CD4-positive, CD25-positive, alpha-beta regulatory T cell (primary cell): ENCODE results near the gene THSD7A. TPM values are rescaled to one million over a fixed set of nuclear protein-coding genes. Genes with fewer than 3 reads are reported as not detected.

Experiments used
- ATAC-seq, 2 donors: fragments of 150-1000 bp; cut with Tn5 transposase; one replicate each; pipeline ENCODE4 v1.10.0; 2021; ENCODE audit warnings: low read depth in 2 of 2, moderate number of reproducible peaks in 2 of 2, moderate library complexity in 1 of 2
- DNase-seq, 3 donors: peaks; one replicate each; pipeline versions ENCODE4 v3.0.0 to v3.0.0-alpha.2; 2012 to 2022; ENCODE audit warnings: mixed read lengths in 1 of 3
- H3K27ac ChIP-seq: one replicate; pipeline ENCODE4 v1.7.0; 2013; ENCODE audit warnings: mild to moderate bottlenecking, low read length; ENCODE audit not compliant: insufficient read depth, poor library complexity, severe bottlenecking
- H3K27me3 ChIP-seq: one replicate; pipeline ENCODE4 v1.7.0; 2013; ENCODE audit warnings: low read length; ENCODE audit not compliant: control insufficient read depth, insufficient read depth
- H3K36me3 ChIP-seq: one replicate; pipeline ENCODE4 v1.7.0; 2013; ENCODE audit warnings: mild to moderate bottlenecking, low read length, moderate library complexity; ENCODE audit not compliant: control insufficient read depth, insufficient read depth
- H3K4me1 ChIP-seq: 2 replicates; pipeline ENCODE4 v1.7.0; 2013; ENCODE audit warnings: mild to moderate bottlenecking, low read length; ENCODE audit not compliant: insufficient read depth, control insufficient read depth, poor library complexity, severe bottlenecking
- H3K4me3 ChIP-seq: one replicate; pipeline ENCODE4 v1.7.0; 2013; ENCODE audit warnings: low read depth, mild to moderate bottlenecking, low read length, moderate library complexity
- H3K9me3 ChIP-seq, 2 experiments: 1 replicate in 1 of 2; 2 replicates in 1 of 2; pipeline ENCODE4 v1.7.0; 2013; ENCODE audit warnings: low read length in 2 of 2, mild to moderate bottlenecking in 1 of 2, moderate library complexity in 1 of 2; ENCODE audit not compliant: control insufficient read depth in 2 of 2
- H3K27ac Mint-ChIP-seq, 3 donors: one replicate each; pipeline ENCODE4 v1.8.0; 2020 to 2022; ENCODE audit warnings: mild to moderate bottlenecking in 3 of 3, mixed read lengths in 3 of 3, moderate library complexity in 2 of 3
- H3K27me3 Mint-ChIP-seq: one replicate; pipeline ENCODE4 v1.8.0; 2022; ENCODE audit warnings: mild to moderate bottlenecking, mixed read lengths
- H3K36me3 Mint-ChIP-seq: one replicate; pipeline ENCODE4 v1.8.0; 2020; ENCODE audit warnings: mixed read lengths
- H3K4me1 Mint-ChIP-seq, 4 donors: one replicate each; pipeline ENCODE4 v1.8.0; 2020 to 2022; ENCODE audit warnings: mixed read lengths in 4 of 4, mild to moderate bottlenecking in 1 of 4
- H3K4me3 Mint-ChIP-seq, 4 donors: one replicate each; pipeline ENCODE4 v1.8.0; 2020 to 2022; ENCODE audit warnings: mild to moderate bottlenecking in 4 of 4, mixed read lengths in 4 of 4, moderate library complexity in 3 of 4
- H3K9me3 Mint-ChIP-seq, 7 donors: one replicate each; pipeline ENCODE4 v1.8.0; 2020 to 2022; ENCODE audit warnings: mixed read lengths in 7 of 7, mild to moderate bottlenecking in 3 of 7, moderate library complexity in 2 of 7
- polyA plus RNA-seq, 4 donors: library from polyadenylated mRNA; unstranded; fragments of 300-500 nt; fragmentation: Illumina TruSeq; gene quantifications; one replicate each; pipeline ENCODE4 v1.2.3, GENCODE V29; 2021
- total RNA-seq: library from RNA; stranded (reverse); gene quantifications from one replicate; pipeline ENCODE4 v1.2.3, GENCODE V29; 2022

The THSD7A gene
- total and polyA plus RNA-seq, 5 donors from 2014 or later: 0.02 TPM; not detected in 4

GRCh38 chr7:11665357-11665756 is 166.6 kb downstream of the THSD7A start:
- Histone ChIP-seq H3K27ac (no peak overlapping the region), H3K27me3 (no peaks in the 10 kb centered on the region), H3K4me3 (no peak overlapping the region), H3K4me1 (no peaks in the 10 kb centered on the region), H3K36me3 (no peaks in the 10 kb centered on the region), H3K9me3 (no peaks in the 10 kb centered on the region)
- Mint-ChIP-seq H3K27me3 (no peaks in the 10 kb centered on the region), H3K9me3 (peaks cover 0 to 5% (median 0%) of the 10 kb centered on the region in 7 donors), H3K4me1 (no peaks in the 10 kb centered on the region), H3K4me3 (no peak overlapping the region), H3K36me3 (no peaks in the 10 kb centered on the region), H3K27ac (no peak overlapping the region)
- DNase-seq (no peak), ATAC-seq (no peak)

DNA sequence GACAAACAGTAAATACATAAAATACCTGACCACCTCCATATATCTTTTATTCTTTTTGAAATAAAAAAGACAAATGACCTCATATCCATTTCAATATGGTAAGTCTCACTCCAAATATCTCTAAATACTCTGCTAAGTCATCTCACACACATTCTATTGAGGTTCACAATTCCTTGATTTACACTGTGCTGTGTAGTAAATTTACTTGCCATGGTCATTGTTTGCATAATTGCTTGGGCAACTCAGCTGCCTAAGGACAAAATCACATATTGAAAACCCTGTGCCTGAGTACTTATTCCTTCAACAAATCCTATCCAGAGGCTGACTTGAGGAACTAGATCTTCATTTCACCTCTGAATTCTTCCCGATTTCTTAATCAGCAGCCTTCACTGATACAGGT is 176.4 kb downstream of the THSD7A start:
- Histone ChIP-seq H3K36me3 (no peaks in the 10 kb centered on the region), H3K4me3 (no peak overlapping the region), H3K27me3 (no peaks in the 10 kb centered on the region), H3K4me1 (no peaks in the 10 kb centered on the region), H3K9me3 (no peaks in the 10 kb centered on the region), H3K27ac (no peak overlapping the region)
- no peaks in the 10 kb centered on the region for H3K4me1 Mint-ChIP-seq
- no peak overlapping the region for H3K4me3 Mint-ChIP-seq
- no peaks in the 10 kb centered on the region for H3K36me3 Mint-ChIP-seq
- no peaks in the 10 kb centered on the region for H3K27me3 Mint-ChIP-seq
- DNase-seq (no peak), ATAC-seq (no peak)
- H3K27ac Mint-ChIP-seq: no peak overlapping the region
- H3K9me3 Mint-ChIP-seq: peaks cover 0 to 5% (median 2%) of the 10 kb centered on the region in 7 donors

GRCh38 chr7:11655163-11655562 is 176.8 kb downstream of the THSD7A start:
- ATAC-seq (no peak), DNase-seq (no peak)
- no peaks in the 10 kb centered on the region for H3K9me3 ChIP-seq
- Mint-ChIP-seq H3K4me3 (no peak overlapping the region), H3K27me3 (no peaks in the 10 kb centered on the region), H3K36me3 (no peaks in the 10 kb centered on the region), H3K9me3 (peaks cover 0 to 5% (median 2%) of the 10 kb centered on the region in 7 donors), H3K27ac (no peak overlapping the region), H3K4me1 (no peaks in the 10 kb centered on the region)
- no peaks in the 10 kb centered on the region for H3K36me3 ChIP-seq
- H3K27me3 ChIP-seq: no peaks in the 10 kb centered on the region
- H3K4me3 ChIP-seq: no peak overlapping the region
- H3K27ac ChIP-seq: no peak overlapping the region
- no peaks in the 10 kb centered on the region for H3K4me1 ChIP-seq

- H3K27me3 Mint-ChIP-seq: no peaks in the 10 kb centered on the region
- peaks cover 0 to 5% (median 2%) of the 10 kb centered on the region in 7 donors for H3K9me3 Mint-ChIP-seq
- H3K4me1 Mint-ChIP-seq: no peaks in the 10 kb centered on the region
- H3K27ac Mint-ChIP-seq: no peak overlapping the region
- H3K4me3 ChIP-seq: no peak overlapping the region
- ATAC-seq: no peak
- H3K36me3 ChIP-seq: no peaks in the 10 kb centered on the region
- no peaks in the 10 kb centered on the region for H3K9me3 ChIP-seq
- H3K27me3 ChIP-seq: no peaks in the 10 kb centered on the region
- H3K4me3 Mint-ChIP-seq: no peak overlapping the region
- H3K4me1 ChIP-seq: no peaks in the 10 kb centered on the region
- H3K27ac ChIP-seq: no peak overlapping the region
- DNase-seq: no peak
- no peaks in the 10 kb centered on the region for H3K36me3 Mint-ChIP-seq
These were observed 181.5 kb downstream of the THSD7A start for GRCh38 chr7:11650500-11650899.

GRCh38 chr7:11650030-11650429 is 182.0 kb downstream of the THSD7A start:
- DNase-seq (no peak), ATAC-seq (no peak)
- no peak overlapping the region for H3K4me3 Mint-ChIP-seq
- H3K36me3 Mint-ChIP-seq: no peaks in the 10 kb centered on the region
- H3K4me1 ChIP-seq: no peaks in the 10 kb centered on the region
- peaks cover 0 to 5% (median 0%) of the 10 kb centered on the region in 7 donors for H3K9me3 Mint-ChIP-seq
- H3K9me3 ChIP-seq: no peaks in the 10 kb centered on the region
- no peak overlapping the region for H3K4me3 ChIP-seq
- H3K27ac Mint-ChIP-seq: no peak overlapping the region
- no peaks in the 10 kb centered on the region for H3K36me3 ChIP-seq
- H3K27ac ChIP-seq: no peak overlapping the region
- no peaks in the 10 kb centered on the region for H3K4me1 Mint-ChIP-seq
- H3K27me3 Mint-ChIP-seq: no peaks in the 10 kb centered on the region
- H3K27me3 ChIP-seq: no peaks in the 10 kb centered on the region

GRCh38 chr7:11648980-11649379 is 183.0 kb downstream of the THSD7A start:
- no peak for DNase-seq
- H3K4me1 ChIP-seq: no peaks in the 10 kb centered on the region
- Mint-ChIP-seq H3K36me3 (no peaks in the 10 kb centered on the region), H3K9me3 (peaks cover 0 to 5% (median 0%) of the 10 kb centered on the region in 7 donors), H3K27me3 (no peaks in the 10 kb centered on the region), H3K27ac (no peak overlapping the region), H3K4me1 (no peaks in the 10 kb centered on the region), H3K4me3 (no peak overlapping the region)
- no peaks in the 10 kb centered on the region for H3K9me3 ChIP-seq
- H3K27me3 ChIP-seq: no peaks in the 10 kb centered on the region
- no peak overlapping the region for H3K27ac ChIP-seq
- ATAC-seq: no peak
- H3K4me3 ChIP-seq: no peak overlapping the region
- no peaks in the 10 kb centered on the region for H3K36me3 ChIP-seq

DNA sequence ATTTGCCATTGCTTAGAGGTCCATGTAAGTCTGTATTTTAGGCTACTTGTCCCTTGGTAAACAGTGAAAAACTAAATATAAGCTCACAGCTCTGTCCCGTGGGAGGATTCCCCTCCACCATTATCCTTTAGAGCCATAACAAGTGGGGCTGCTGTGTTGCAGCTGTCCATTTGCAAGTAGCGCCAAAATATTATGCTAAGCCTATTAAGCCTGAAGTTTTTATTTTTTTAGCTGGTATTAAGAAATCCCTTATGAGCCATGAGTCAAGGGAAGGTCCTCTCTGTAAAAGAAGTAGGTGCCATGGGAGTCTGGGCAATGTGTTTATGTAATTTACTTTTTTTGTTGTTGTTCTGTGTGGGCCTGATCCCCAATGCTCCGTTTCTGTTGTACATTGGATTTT is 183.9 kb downstream of the THSD7A start:
- no peaks in the 10 kb centered on the region for H3K36me3 ChIP-seq
- H3K4me1 Mint-ChIP-seq: no peaks in the 10 kb centered on the region
- H3K9me3 Mint-ChIP-seq: peaks cover 0 to 5% (median 0%) of the 10 kb centered on the region in 7 donors
- ATAC-seq (no peak), DNase-seq (no peak)
- H3K4me1 ChIP-seq: no peaks in the 10 kb centered on the region
- H3K36me3 Mint-ChIP-seq: no peaks in the 10 kb centered on the region
- no peaks in the 10 kb centered on the region for H3K27me3 ChIP-seq
- no peaks in the 10 kb centered on the region for H3K27me3 Mint-ChIP-seq
- no peaks in the 10 kb centered on the region for H3K9me3 ChIP-seq
- H3K4me3 ChIP-seq: no peak overlapping the region
- no peak overlapping the region for H3K27ac Mint-ChIP-seq
- no peak overlapping the region for H3K27ac ChIP-seq
- H3K4me3 Mint-ChIP-seq: no peak overlapping the region

- H3K27ac ChIP-seq: no peak overlapping the region
- H3K9me3 ChIP-seq: no peaks in the 10 kb centered on the region
- no peak overlapping the region for H3K4me3 ChIP-seq
- Mint-ChIP-seq H3K4me1 (no peaks in the 10 kb centered on the region), H3K27me3 (no peaks in the 10 kb centered on the region), H3K4me3 (no peak overlapping the region), H3K27ac (no peak overlapping the region), H3K9me3 (no peaks in the 10 kb centered on the region), H3K36me3 (no peaks in the 10 kb centered on the region)
- no peaks in the 10 kb centered on the region for H3K36me3 ChIP-seq
- DNase-seq: no peak
- H3K4me1 ChIP-seq: no peaks in the 10 kb centered on the region
- no peaks in the 10 kb centered on the region for H3K27me3 ChIP-seq
- no peak for ATAC-seq
These were observed 189.2 kb downstream of the THSD7A start for GRCh38 chr7:11642841-11643240.
